LNCAP (cell line): Measurements from ENCODE around the gene DPF1.

Experiments
- CTCF ChIP-seq: fragments of 450-650 bp; IDR thresholded peaks from 2 replicates; pipeline ENCODE4 v1.5.1; 2017; ENCODE audit warnings: mild to moderate bottlenecking

DPF1 gene

DNA sequence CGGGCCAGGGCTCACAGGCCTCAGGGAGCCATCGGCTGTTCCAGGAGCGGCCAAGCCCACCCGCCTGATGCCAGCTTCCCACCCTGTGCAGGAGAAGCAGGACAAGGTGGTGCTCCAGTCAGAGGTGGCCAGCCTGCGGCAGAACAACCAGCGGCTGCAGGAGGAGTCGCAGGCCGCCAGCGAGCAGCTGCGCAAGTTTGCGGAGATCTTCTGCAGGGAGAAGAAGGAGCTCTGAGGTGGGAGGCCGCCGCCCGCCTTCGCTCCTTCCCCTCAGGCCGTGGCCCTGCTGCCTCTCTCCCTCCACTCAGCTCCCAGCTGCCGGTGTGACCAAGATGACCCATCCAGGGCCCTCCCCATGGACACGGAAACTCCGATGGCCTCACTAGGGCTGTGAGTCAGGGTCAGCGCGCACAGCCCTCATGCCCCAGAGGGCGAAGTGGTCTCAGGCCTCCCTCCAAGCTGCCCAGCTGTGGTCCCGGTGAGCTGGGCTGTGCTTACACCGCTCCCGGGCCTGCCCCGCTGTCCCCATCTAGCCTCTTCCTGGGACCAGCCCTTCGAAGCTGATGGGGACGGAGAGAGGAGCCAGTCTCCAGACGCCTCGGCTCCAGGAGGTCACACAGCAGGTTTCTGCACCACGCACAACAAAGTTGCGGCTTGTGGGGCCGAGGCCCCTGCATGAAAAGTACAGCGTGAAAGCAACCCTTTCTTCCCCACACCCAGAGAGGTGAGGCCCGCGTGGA lies 17.8 kb downstream of the DPF1 start:
- TF ChIP-seq CTCF = no peak

DNA sequence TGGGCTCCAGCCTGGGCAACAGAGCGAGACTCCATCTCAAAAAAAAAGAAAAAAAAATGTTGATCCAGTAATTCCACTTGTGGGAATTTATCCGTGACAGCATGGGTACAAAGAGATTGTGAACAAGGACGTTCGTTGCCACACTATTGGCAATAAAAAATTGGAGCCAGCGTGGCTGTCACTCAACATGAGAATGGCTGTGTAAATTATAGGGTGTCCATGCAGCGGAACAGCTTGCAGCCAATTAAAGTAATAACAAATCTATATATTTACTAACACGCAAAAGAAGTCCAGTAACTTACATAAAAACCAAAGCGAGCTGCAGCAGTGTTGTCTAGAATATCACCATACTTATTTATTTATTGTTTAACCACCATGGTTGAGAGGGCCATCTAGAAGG lies 19.3 kb downstream of the DPF1 start:
- TF ChIP-seq CTCF = no peak

- TF ChIP-seq CTCF = no peak
These were observed 19.9 kb downstream of the DPF1 start for GRCh38 chr19:38204096-38204495.

GRCh38 chr19:38203197-38203596 lies 20.8 kb downstream of the DPF1 start:
- no peak for TF ChIP-seq CTCF

DNA sequence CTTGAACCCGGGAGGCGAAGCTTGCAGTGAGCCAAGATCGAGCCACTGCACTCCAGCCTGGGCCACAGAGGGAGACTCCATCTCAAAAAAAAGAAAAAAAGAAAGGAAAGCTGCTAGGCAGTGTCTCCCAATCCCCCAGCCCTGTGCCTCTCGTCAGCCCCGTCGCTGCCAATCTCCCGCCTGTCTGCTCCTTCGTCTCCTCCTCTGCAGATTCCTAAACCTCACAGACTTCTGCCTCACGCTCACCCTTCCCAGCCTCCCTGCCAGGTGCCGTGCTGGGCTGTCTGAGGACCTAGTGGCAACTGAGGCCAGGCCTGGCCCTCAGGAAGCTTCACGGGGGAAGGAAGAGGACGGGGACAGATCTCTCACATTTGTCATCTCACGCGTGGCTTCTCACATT lies 21.5 kb downstream of the DPF1 start:
- TF ChIP-seq CTCF = no peak

DNA sequence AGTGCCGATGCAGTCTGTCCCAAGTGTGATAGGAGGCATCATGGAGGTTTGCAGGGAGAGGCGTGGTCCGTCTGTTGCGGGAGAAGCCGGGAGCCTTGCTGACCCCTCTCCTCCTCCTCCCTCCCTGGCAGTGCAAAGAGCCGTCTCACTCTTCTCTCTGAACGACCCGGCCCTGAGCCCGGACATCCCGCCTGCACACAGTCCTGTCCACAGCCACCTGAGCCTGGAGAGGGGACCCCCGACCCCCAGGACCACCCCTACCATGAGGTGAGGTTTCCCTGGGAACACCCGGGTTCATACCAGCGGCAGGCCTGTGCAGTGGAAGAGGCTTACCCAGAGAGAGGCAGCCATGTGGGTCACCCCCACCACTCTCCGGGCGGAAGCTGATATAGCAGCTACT lies 22.3 kb downstream of the DPF1 start:
- no peak for TF ChIP-seq CTCF

DNA sequence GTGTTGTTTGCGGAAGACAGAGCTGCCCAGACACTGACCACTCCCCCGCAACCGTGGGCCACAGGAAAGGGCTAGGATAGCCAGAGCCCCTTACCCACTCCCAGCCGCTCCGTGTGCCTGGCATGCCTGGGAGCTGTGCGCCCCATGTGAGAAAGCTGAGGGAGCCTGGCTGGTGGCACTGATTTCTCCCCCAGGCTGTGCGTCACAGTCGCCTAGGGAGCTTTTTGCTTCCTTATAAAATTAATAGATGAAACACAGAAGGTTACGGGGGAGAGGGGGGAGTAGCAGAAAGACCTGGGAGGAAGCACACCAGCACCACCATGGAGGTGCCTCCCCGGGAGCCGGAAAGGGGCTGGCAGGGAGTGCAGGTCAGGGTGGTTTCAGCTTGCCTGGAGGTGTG lies 24.7 kb downstream of the DPF1 start:
- TF ChIP-seq CTCF = no peak
